Mucosa of stomach (tissue), 1 donor: ENCODE results near the gene ZBTB12.
"Not testable (repeated sequence)": the region's sequence is repeated elsewhere in the genome, so short reads cannot be mapped to it uniquely, and the experiment has no call there.

Experiments
- H3K27me3 ChIP-seq: one replicate; pipeline ENCODE4 v1.7.0; 2013; ENCODE audit warnings: mild to moderate bottlenecking, low read length; ENCODE audit not compliant: control insufficient read depth, insufficient read depth
- H3K36me3 ChIP-seq: one replicate; pipeline ENCODE4 v1.7.0; 2013; ENCODE audit warnings: low read length; ENCODE audit not compliant: control insufficient read depth, insufficient read depth
- H3K4me1 ChIP-seq: one replicate; pipeline ENCODE4 v1.7.0; 2013; ENCODE audit warnings: mild to moderate bottlenecking, low read length; ENCODE audit not compliant: control insufficient read depth, insufficient read depth
- H3K4me3 ChIP-seq: one replicate; pipeline ENCODE4 v1.7.0; 2013; ENCODE audit warnings: low read length
- H3K9ac ChIP-seq: one replicate; pipeline ENCODE4 v1.7.0; 2013; ENCODE audit warnings: mild to moderate bottlenecking, low read length, moderate library complexity
- H3K9me3 ChIP-seq: one replicate; pipeline ENCODE4 v1.7.0; 2013; ENCODE audit warnings: mild to moderate bottlenecking, low read length, moderate library complexity; ENCODE audit not compliant: control insufficient read depth
- donor health status: Pancreatic carcinoma.

The ZBTB12 gene

DNA sequence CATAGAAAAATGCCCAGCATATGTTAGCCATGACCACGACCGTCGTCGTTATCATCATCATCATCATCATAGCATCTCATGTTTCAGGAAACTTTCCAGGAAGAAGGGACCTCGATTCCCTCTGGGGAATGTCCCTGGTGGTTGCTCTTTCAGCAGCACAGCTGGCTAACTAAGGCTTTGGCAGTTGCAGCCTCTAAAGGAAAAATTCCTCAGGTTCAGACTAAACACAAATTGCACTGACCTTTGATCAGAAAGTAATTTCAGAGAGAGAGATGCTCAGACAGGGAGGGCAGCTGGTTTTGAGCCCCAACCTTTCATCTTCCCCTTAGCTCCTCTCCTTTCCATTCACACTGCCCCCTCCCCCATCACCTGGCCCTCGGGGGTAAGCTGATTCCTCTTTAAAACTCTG lies 38.4 kb upstream of the ZBTB12 start:
- Histone ChIP-seq H3K36me3 (no peaks in the 10 kb centered on the region), H3K4me1 (peaks cover 10% of the 10 kb centered on the region), H3K9ac (no peak overlapping the region), H3K4me3 (no peak overlapping the region), H3K9me3 (no peaks in the 10 kb centered on the region), H3K27me3 (no peaks in the 10 kb centered on the region)

- Histone ChIP-seq H3K9me3 (no peaks in the 10 kb centered on the region), H3K36me3 (no peaks in the 10 kb centered on the region), H3K4me3 (no peak overlapping the region), H3K27me3 (no peaks in the 10 kb centered on the region), H3K9ac (no peak overlapping the region), H3K4me1 (no peaks in the 10 kb centered on the region)
Measured at GRCh38 chr6:31935823-31936222, 33.9 kb upstream of the ZBTB12 start.

DNA sequence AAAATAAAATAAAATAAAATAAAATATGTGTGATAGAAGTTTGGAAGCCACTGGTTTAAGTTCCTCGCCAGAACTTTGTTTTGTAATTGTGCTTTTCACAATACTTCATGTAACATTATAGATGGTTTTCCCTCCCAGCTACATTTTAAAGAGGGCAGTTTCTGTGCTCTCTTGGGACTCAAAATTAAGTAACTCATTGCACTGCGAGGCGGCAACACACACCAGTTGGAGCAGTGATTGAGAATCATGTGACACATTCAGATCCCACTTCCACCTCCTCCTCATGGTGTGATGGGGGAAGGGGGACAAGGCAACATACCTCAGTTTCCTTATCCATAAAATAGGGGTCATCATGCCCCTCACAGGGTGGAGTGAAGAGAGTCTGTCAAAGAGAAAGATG lies 33.1 kb upstream of the ZBTB12 start:
- Histone ChIP-seq H3K9ac (no peak overlapping the region), H3K9me3 (no peaks in the 10 kb centered on the region), H3K4me3 (no peak overlapping the region), H3K36me3 (no peaks in the 10 kb centered on the region), H3K27me3 (no peaks in the 10 kb centered on the region), H3K4me1 (no peaks in the 10 kb centered on the region)

DNA sequence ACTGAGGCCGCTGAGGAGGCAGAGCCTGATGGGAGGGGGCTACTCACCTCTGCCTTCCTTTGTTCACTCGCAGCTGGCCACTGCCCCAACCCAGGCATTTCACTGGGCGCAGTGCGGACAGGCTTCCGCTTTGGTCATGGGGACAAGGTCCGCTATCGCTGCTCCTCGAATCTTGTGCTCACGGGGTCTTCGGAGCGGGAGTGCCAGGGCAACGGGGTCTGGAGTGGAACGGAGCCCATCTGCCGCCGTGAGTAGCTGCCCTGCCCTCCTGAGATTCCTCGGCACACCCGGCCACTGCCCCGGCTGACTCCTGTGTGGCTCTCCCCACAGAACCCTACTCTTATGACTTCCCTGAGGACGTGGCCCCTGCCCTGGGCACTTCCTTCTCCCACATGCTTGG lies 31.7 kb upstream of the ZBTB12 start:
- no peaks in the 10 kb centered on the region for H3K36me3 ChIP-seq
- H3K27me3 ChIP-seq = no peaks in the 10 kb centered on the region

DNA sequence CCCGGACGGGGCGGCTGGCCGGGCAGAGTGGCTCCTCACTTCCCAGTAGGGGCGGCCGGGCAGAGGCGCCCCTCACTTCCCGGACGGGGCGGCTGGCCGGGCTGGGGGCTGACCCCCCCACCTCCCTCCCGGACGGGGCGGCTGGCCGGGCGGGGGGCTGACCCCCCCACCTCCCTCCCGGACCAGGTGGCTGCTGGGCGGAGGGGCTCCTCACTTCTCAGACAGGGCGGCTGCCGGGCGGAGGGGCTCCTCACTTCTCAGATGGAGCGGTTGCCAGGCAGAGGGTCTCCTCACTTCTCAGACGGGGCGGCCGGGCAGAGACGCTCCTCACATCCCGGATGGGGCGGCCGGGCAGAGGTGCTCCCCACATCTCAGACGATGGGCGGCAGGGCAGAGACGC lies 30.3 kb upstream of the ZBTB12 start:
- not testable (repeated sequence) for H3K4me3 ChIP-seq, H3K4me1 ChIP-seq, H3K36me3 ChIP-seq, H3K27me3 ChIP-seq, H3K9ac ChIP-seq, H3K9me3 ChIP-seq

More for the DNA sequence above, 31.7 kb upstream of the ZBTB12 start:
- no peaks in the 10 kb centered on the region for H3K9me3 ChIP-seq
- no peak overlapping the region for H3K4me3 ChIP-seq
- no peak overlapping the region for H3K9ac ChIP-seq
- no peaks in the 10 kb centered on the region for H3K4me1 ChIP-seq

GRCh38 chr6:31930962-31931361 lies 29.1 kb upstream of the ZBTB12 start:
- Histone ChIP-seq H3K9me3 (no peaks in the 10 kb centered on the region), H3K36me3 (no peaks in the 10 kb centered on the region), H3K4me1 (no peaks in the 10 kb centered on the region), H3K4me3 (no peak overlapping the region), H3K9ac (no peak overlapping the region), H3K27me3 (no peaks in the 10 kb centered on the region)

GRCh38 chr6:31928672-31928939 lies 26.7 kb upstream of the ZBTB12 start:
- H3K4me1 ChIP-seq = no peaks in the 10 kb centered on the region
- no peak overlapping the region for H3K9ac ChIP-seq
- no peaks in the 10 kb centered on the region for H3K27me3 ChIP-seq
- no peaks in the 10 kb centered on the region for H3K9me3 ChIP-seq
- H3K36me3 ChIP-seq = no peaks in the 10 kb centered on the region
- H3K4me3 ChIP-seq = no peak overlapping the region

DNA sequence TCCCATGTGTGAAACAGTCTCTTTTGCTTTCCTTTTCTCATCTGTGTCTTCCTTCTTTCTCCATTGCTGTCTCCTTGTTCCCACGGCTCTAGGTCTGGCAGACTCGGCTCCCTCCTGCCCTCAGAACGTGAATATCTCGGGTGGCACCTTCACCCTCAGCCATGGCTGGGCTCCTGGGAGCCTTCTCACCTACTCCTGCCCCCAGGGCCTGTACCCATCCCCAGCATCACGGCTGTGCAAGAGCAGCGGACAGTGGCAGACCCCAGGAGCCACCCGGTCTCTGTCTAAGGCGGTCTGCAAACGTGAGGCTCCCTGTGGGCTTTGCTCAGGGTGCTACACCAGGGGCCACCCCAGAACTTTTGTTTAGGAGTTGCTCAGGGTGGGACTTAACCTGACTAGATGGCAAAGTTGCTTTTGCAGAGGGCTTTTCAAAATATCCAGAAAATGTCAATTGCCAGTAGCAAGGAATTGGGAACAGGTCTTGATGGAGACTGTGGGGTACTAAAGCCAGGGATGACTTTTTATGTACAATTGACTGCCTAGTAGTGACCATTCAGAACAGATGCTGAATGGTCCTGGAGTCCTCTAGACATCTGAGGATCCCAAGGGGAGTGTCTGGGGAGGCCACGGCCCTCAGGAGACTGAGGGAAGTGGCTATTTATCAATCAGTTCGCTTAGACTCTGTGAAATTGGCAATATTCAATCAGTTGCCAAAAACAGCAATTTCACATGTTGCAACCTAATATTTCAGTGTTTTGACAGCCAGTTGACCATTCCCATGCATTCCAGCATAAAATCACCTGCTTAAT lies 26.2 kb upstream of the ZBTB12 start:
- no peaks in the 10 kb centered on the region for H3K36me3 ChIP-seq
- no peak overlapping the region for H3K4me3 ChIP-seq
- H3K9me3 ChIP-seq = no peaks in the 10 kb centered on the region
- H3K27me3 ChIP-seq = no peaks in the 10 kb centered on the region
- no peaks in the 10 kb centered on the region for H3K4me1 ChIP-seq
- no peak overlapping the region for H3K9ac ChIP-seq

GRCh38 chr6:31927242-31927862 lies 25.5 kb upstream of the ZBTB12 start, which contains the start of gene C2:
C2 (plus strand) TSS chr6:31927717; CDS start chr6:31927753, 36 bp downstream.
- Histone ChIP-seq H3K27me3 (no peaks in the 10 kb centered on the region), H3K9ac (no peak within 1 kb of the TSS), H3K9me3 (no peaks in the 10 kb centered on the region), H3K4me3 (no peak within 1 kb of the TSS), H3K4me1 (no peaks in the 10 kb centered on the region), H3K36me3 (no peaks in the 10 kb centered on the region)

DNA sequence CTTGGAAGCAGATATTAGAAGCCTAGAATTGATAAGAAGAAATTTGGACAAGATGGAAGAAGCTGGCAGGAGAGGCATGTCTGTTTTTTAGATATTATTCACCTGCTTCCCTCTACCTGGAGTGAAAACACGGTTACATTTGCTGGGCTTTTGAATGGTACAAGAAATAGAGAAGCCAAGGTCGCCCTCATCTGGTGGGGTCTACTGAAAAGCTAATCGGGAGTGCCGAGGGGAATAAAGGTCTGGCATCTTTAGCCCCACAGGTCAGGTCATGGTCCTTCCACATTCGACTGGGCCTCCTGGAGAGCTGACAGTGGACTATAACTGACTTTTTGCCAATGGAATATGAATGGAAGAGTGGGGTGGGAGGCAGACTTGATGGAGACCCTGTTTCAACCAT lies 21.1 kb upstream of the ZBTB12 start:
- Histone ChIP-seq H3K4me1 (peaks cover 14% of the 10 kb centered on the region), H3K9ac (no peak overlapping the region), H3K36me3 (no peaks in the 10 kb centered on the region), H3K27me3 (no peaks in the 10 kb centered on the region), H3K4me3 (no peak overlapping the region), H3K9me3 (no peaks in the 10 kb centered on the region)

DNA sequence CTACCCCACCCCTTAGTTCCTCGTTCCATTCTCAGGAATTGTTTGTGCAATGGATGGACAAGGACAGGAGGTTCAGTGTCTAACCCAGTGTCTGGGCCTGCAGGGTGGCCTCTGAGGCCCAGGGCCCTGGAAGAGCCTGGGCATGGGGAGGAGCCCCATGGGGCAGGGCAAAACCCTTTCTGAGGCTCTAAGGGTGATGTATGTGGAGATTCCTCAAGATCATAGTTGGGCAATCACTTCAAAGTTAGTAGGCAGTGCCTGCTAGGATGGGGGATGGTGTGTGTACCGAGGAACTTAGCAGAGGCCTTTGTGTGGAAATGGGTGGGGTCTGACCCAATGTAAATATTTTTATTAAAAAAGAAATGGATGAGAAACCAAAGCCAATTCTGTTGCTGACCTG lies 18.9 kb upstream of the ZBTB12 start:
- H3K4me1 ChIP-seq = peaks cover 14% of the 10 kb centered on the region
- H3K27me3 ChIP-seq = no peaks in the 10 kb centered on the region
- no peaks in the 10 kb centered on the region for H3K36me3 ChIP-seq
- no peak overlapping the region for H3K4me3 ChIP-seq
- no peak overlapping the region for H3K9ac ChIP-seq
- H3K9me3 ChIP-seq = no peaks in the 10 kb centered on the region

DNA sequence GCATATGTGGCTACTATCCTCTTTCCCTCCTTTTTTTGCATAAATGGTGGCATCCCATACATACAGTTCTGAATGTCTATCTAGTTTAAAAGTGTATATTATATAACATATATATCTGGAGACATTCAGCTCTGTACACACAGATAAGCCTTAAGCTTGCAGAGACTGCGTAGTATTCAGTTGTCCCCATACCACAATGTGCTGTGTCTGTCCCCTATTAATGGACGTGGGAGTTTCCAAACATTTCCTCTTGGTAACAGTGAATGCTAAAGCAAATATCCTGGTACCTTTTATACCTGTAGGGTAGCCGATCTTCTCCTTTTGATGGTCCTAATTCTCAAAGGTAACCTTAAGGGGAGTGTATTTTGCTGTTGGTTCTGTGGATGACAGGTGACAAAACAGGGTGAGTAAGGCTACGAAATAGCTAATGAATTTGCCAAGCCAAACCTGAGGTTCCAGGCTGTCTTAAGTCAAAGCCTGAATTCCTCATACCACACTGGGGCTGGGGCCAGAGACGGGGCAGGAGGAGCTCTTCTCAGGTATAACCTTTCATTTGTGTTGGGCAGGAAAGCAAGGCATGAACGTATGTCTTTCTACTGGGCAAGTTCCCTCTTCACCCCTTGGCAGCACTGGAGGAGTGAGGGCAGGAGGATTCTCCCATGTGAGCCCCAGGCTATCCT lies 17.9 kb upstream of the ZBTB12 start:
- Histone ChIP-seq H3K36me3 (no peaks in the 10 kb centered on the region), H3K9me3 (no peaks in the 10 kb centered on the region), H3K4me1 (peaks cover 14% of the 10 kb centered on the region), H3K4me3 (no peak overlapping the region), H3K27me3 (no peaks in the 10 kb centered on the region), H3K9ac (no peak overlapping the region)
